GM23248 (cell line): Measurements from ENCODE around the gene TCF15. TPM values are rescaled to one million over a fixed set of nuclear protein-coding genes. Genes with fewer than 3 reads are reported as not detected.
"Not testable (repeated sequence)": the region's sequence is repeated elsewhere in the genome, so short reads cannot be mapped to it uniquely, and the experiment has no call there.

Source experiments
- DNase-seq: peaks from one replicate; pipeline ENCODE4 v3.0.0-alpha.2; 2015
- H2AFZ ChIP-seq: fragments of 200-600 bp; sonication (generic); 2 replicates; pipeline ENCODE4 v1.6.1; 2016; ENCODE audit warnings: antibody characterized with exemption
- H3F3A ChIP-seq: fragments of 200-600 bp; sonication (generic); 2 replicates; pipeline ENCODE4 v1.6.1; 2016; ENCODE audit warnings: mild to moderate bottlenecking, antibody characterized with exemption, mixed run types; ENCODE audit not compliant: insufficient read depth
- H3K27ac ChIP-seq: fragments of 200-600 bp; sonication (generic); 2 replicates; pipeline ENCODE4 v1.5.1; 2016; ENCODE audit warnings: mild to moderate bottlenecking
- H3K27me3 ChIP-seq: fragments of 200-600 bp; sonication (generic); replicated peaks from 2 replicates; pipeline ENCODE4 v1.6.1; 2016; ENCODE audit warnings: mild to moderate bottlenecking; ENCODE audit not compliant: insufficient read depth
- H3K36me3 ChIP-seq: fragments of 200-600 bp; sonication (generic); 2 replicates; pipeline ENCODE4 v1.6.1; 2016; ENCODE audit warnings: low read depth, mild to moderate bottlenecking
- H3K4me1 ChIP-seq: fragments of 200-600 bp; sonication (generic); 2 replicates; pipeline ENCODE4 v1.6.1; 2016; ENCODE audit warnings: mild to moderate bottlenecking; ENCODE audit not compliant: insufficient read depth
- H3K4me2 ChIP-seq: fragments of 200-600 bp; sonication (generic); one replicate; pipeline ENCODE4 v1.6.1; 2016; ENCODE audit warnings: mild to moderate bottlenecking; ENCODE audit not compliant: unreplicated experiment
- H3K4me3 ChIP-seq: fragments of 200-600 bp; sonication (generic); 2 replicates; pipeline ENCODE4 v1.5.1; 2016; ENCODE audit warnings: mild to moderate bottlenecking
- H3K79me2 ChIP-seq: fragments of 200-600 bp; sonication (generic); 2 replicates; pipeline ENCODE4 v1.6.1; 2016; ENCODE audit warnings: mild to moderate bottlenecking; ENCODE audit not compliant: insufficient read depth
- H3K9ac ChIP-seq: fragments of 200-600 bp; sonication (generic); 2 replicates; pipeline ENCODE4 v1.6.1; 2016; ENCODE audit warnings: mild to moderate bottlenecking
- H3K9me2 ChIP-seq: fragments of 200-600 bp; sonication (generic); 2 replicates; pipeline ENCODE4 v1.6.1; 2016; ENCODE audit warnings: mixed run types, mild to moderate bottlenecking, moderate library complexity; ENCODE audit not compliant: insufficient read depth
- H3K9me3 ChIP-seq: fragments of 200-600 bp; sonication (generic); one replicate; pipeline ENCODE4 v1.6.1; 2017; ENCODE audit warnings: low read depth
- H4K20me1 ChIP-seq: fragments of 200-600 bp; sonication (generic); 2 replicates; pipeline ENCODE4 v1.6.0; 2016; ENCODE audit not compliant: insufficient read depth
- EZH2 ChIP-seq: fragments of 200-600 bp; sonication (generic); IDR thresholded peaks from 2 replicates; pipeline ENCODE4 v1.6.1; 2018; ENCODE audit warnings: antibody characterized with exemption, mild to moderate bottlenecking; ENCODE audit not compliant: insufficient read depth, poor library complexity, severe bottlenecking
- EZH2phosphoT487 ChIP-seq: fragments of 200-600 bp; sonication (generic); IDR thresholded peaks from 2 replicates; pipeline ENCODE4 v1.6.1; 2018; ENCODE audit warnings: antibody characterized with exemption, moderate library complexity, mild to moderate bottlenecking, low read depth; ENCODE audit not compliant: insufficient read depth
- WGBS, 2 experiments: methylation state at CpG; one replicate each; pipeline ENCODE4 v1.1.6; 2015 to 2017; ENCODE audit warnings: low lambda C conversion rate in 2 of 2, low coverage in 1 of 2; ENCODE audit errors: missing lambda C conversion rate in 2 of 2; 5-methylcytosine and 5-hydroxymethylcytosine counted together
- in situ Hi-C: fragments of 300-500 bp; cut with MboI; formaldehyde crosslinking; loops from 2 replicates; pipeline ENCODE4 v1.15.0; 2020
- polyA plus RNA-seq: library from polyadenylated mRNA; unstranded; fragments of >200 nt; fragmentation: Nextera tagmentation; extraction: Ambion mirVana; gene quantifications from 2 replicates; pipeline ENCODE4 v1.2.1, GENCODE V29; 2016
- total RNA-seq: library from RNA; depleted of rRNA; stranded (reverse); fragments of >200 nt; shearing (Covaris generic); gene quantifications from 2 replicates; pipeline ENCODE4 v1.2.3, GENCODE V29; 2014

The TCF15 gene
- total and polyA plus RNA-seq, 2 experiments from 2014 or later, result not detected

- Histone ChIP-seq H3K4me2 (no peak overlapping the region), H3F3A (no peaks in the 10 kb centered on the region), H2AFZ (no peak overlapping the region), H3K9ac (no peak overlapping the region), H3K9me2 (no peaks in the 10 kb centered on the region), H3K27me3 (peaks cover 31% of the 10 kb centered on the region), H4K20me1 (no peaks in the 10 kb centered on the region), H3K36me3 (no peaks in the 10 kb centered on the region), H3K4me3 (no peak overlapping the region), H3K4me1 (no peaks in the 10 kb centered on the region), H3K79me2 (no peaks in the 10 kb centered on the region), H3K27ac (no peak overlapping the region), H3K9me3 (no peaks in the 10 kb centered on the region)
- in situ Hi-C loops, result no loop called here
- no peak for TF ChIP-seq EZH2
- no peak for TF ChIP-seq EZH2phosphoT487
- no peak for DNase-seq
- 35 to 42% methylated on average over 5 of the region's 5 CpGs for WGBS, 2 experiments
Measured at GRCh38 chr20:582204-582603, 27.9 kb downstream of the TCF15 start.

GRCh38 chr20:578940-579690 is 31.0 kb downstream of the TCF15 start:
- H2AFZ ChIP-seq, H3K27ac ChIP-seq, H3K4me2 ChIP-seq, DNase-seq, H3K4me1 ChIP-seq, in situ Hi-C loops, H3F3A ChIP-seq, H3K4me3 ChIP-seq, H3K9ac ChIP-seq, H3K79me2 ChIP-seq, H3K9me2 ChIP-seq, H4K20me1 ChIP-seq, H3K9me3 ChIP-seq, H3K36me3 ChIP-seq: not testable (repeated sequence)
- H3K27me3 ChIP-seq, result peaks cover 24% of the 10 kb centered on the region
- WGBS, 2 experiments, result 47 to 52% methylated on average over 7 to 8 of the region's 8 CpGs

- Histone ChIP-seq H3K27me3 (peaks cover 28% of the 10 kb centered on the region; the same call in 1 of the 2 replicates), H3K9me2 (no peaks in the 10 kb centered on the region), H3F3A (no peaks in the 10 kb centered on the region), H3K4me1 (no peaks in the 10 kb centered on the region), H3K27ac (no peak overlapping the region), H4K20me1 (no peaks in the 10 kb centered on the region), H3K9me3 (no peaks in the 10 kb centered on the region), H2AFZ (no peak overlapping the region), H3K4me2 (no peak overlapping the region), H3K9ac (no peak overlapping the region), H3K4me3 (no peak overlapping the region), H3K36me3 (no peaks in the 10 kb centered on the region), H3K79me2 (no peaks in the 10 kb centered on the region)
- TF ChIP-seq EZH2phosphoT487, result no peak
- in situ Hi-C loops, result no loop called here
- WGBS, 2 experiments, result 45 to 47% methylated on average over 12 of the region's 12 CpGs
- peak; percentile 55 for DNase-seq
Measured at GRCh38 chr20:577167-577791, 32.8 kb downstream of the TCF15 start.

GRCh38 chr20:576156-576555 is 34.0 kb downstream of the TCF15 start:
- in situ Hi-C loops, result no loop called here
- WGBS, 2 experiments, result 47 to 48% methylated on average over 3 of the region's 3 CpGs
- no peak overlapping the region for H3K9ac ChIP-seq
- H3K4me1 ChIP-seq, result peaks cover 4% of the 10 kb centered on the region; the same call in 1 of the 2 replicates
- no peak overlapping the region for H3K4me2 ChIP-seq
- H3K9me3 ChIP-seq, result no peaks in the 10 kb centered on the region
- H3K27ac ChIP-seq, result no peak overlapping the region
- TF ChIP-seq EZH2phosphoT487 (no peak), EZH2 (no peak)
- no peak for DNase-seq
- no peak overlapping the region for H3K4me3 ChIP-seq
- H4K20me1 ChIP-seq, result no peaks in the 10 kb centered on the region
- no peaks in the 10 kb centered on the region for H3K79me2 ChIP-seq
- no peak overlapping the region for H2AFZ ChIP-seq
- H3F3A ChIP-seq, result no peaks in the 10 kb centered on the region
- peaks cover 37% of the 10 kb centered on the region for H3K27me3 ChIP-seq
- H3K36me3 ChIP-seq, result no peaks in the 10 kb centered on the region
- no peaks in the 10 kb centered on the region for H3K9me2 ChIP-seq
